Mucosa of descending colon (tissue), 3 donors: ENCODE results near the gene IL11RA. TPM values are rescaled to one million over a fixed set of nuclear protein-coding genes. Genes with fewer than 3 reads are reported as not detected.

Source experiments
- ATAC-seq: fragments of 200-7000 bp; cut with Tn5 transposase; one replicate; pipeline ENCODE4 v1.9.1; 2020; ENCODE audit warnings: mild to moderate bottlenecking, moderate library complexity
- DNase-seq, 3 donors: peaks; one replicate each; pipeline ENCODE4 v3.0.0-alpha.2; 2020
- H3K36me3 ChIP-seq: fragments of 200-600 bp; one replicate; pipeline ENCODE4 v1.8.0; 2021; ENCODE audit warnings: low read depth, mild to moderate bottlenecking
- H3K4me1 ChIP-seq: fragments of 200-600 bp; one replicate; pipeline ENCODE4 v1.8.0; 2021; ENCODE audit warnings: low read depth, mild to moderate bottlenecking
- H3K4me3 ChIP-seq: fragments of 200-600 bp; one replicate; pipeline ENCODE4 v1.8.0; 2021; ENCODE audit warnings: mild to moderate bottlenecking
- H3K9me3 ChIP-seq: fragments of 200-600 bp; one replicate; pipeline ENCODE4 v1.8.0; 2021; ENCODE audit warnings: mild to moderate bottlenecking
- CTCF ChIP-seq: fragments of 200-600 bp; IDR thresholded peaks from one replicate; pipeline ENCODE4 v1.8.0; 2022; ENCODE audit warnings: antibody characterized with exemption, mild to moderate bottlenecking
- intact Hi-C, 2 donors: fragments of 100-400 bp; cut with DNase I in 1 of 2; cut with micrococcal nuclease in 1 of 2; formaldehyde crosslinking; loops; one replicate each; pipeline versions ENCODE4 v1.11.0 to v1.11.1; 2022; cut with DNase I, micrococcal nuclease
- total RNA-seq, 3 donors: library from RNA; stranded (reverse); fragmentation: NEBNext Ultra II Directional in 2 of 3; extraction: Animal tissue kit (Norgen Biotek cat#: 25700) in 2 of 3; gene quantifications; one replicate each; pipeline versions ENCODE4 v1.2.1 to v1.2.4, GENCODE V29; 2021 to 2023
- donor health status: DM: no; HTN: no; CAD: no; lungs with moderate emphysema.
- donor health status: DM: no; HTN: no; CAD: no.
- donor health status: DM: no; HTN: yes; CAD: no.

The IL11RA gene
- total RNA-seq, 3 donors from 2014 or later = 18.8 to 57.4 (median 41.0) TPM

GRCh38 chr9:34675869-34676268, 23.9 kb downstream of the IL11RA start:
- Histone ChIP-seq H3K4me1 (no peaks in the 10 kb centered on the region), H3K36me3 (no peaks in the 10 kb centered on the region), H3K9me3 (no peaks in the 10 kb centered on the region), H3K4me3 (no peak overlapping the region)
- TF ChIP-seq CTCF = no peak
- intact Hi-C loops = no loop called here
- DNase-seq (no peak), ATAC-seq (no peak)

GRCh38 chr9:34684145-34684544, 32.2 kb downstream of the IL11RA start:
- H3K9me3 ChIP-seq = no peaks in the 10 kb centered on the region
- no peaks in the 10 kb centered on the region for H3K36me3 ChIP-seq
- no peak overlapping the region for H3K4me3 ChIP-seq
- no peak for TF ChIP-seq CTCF
- ATAC-seq = no peak
- H3K4me1 ChIP-seq = no peaks in the 10 kb centered on the region
- no peak for DNase-seq
- intact Hi-C loops = no loop called here

GRCh38 chr9:34684816-34685215, 32.8 kb downstream of the IL11RA start:
- intact Hi-C loops = no loop called here
- Histone ChIP-seq H3K4me3 (no peak overlapping the region), H3K36me3 (no peaks in the 10 kb centered on the region), H3K9me3 (no peaks in the 10 kb centered on the region), H3K4me1 (no peaks in the 10 kb centered on the region)
- no peak for ATAC-seq
- no peak for DNase-seq
- TF ChIP-seq CTCF = no peak

- no peak for TF ChIP-seq CTCF
- intact Hi-C loops = no loop called here
- Histone ChIP-seq H3K4me3 (no peak overlapping the region), H3K9me3 (no peaks in the 10 kb centered on the region), H3K4me1 (no peaks in the 10 kb centered on the region), H3K36me3 (no peaks in the 10 kb centered on the region)
- ATAC-seq (no peak), DNase-seq (no peak)
Measured at GRCh38 chr9:34685591-34685990, 33.6 kb downstream of the IL11RA start.

GRCh38 chr9:34686231-34686630, 34.2 kb downstream of the IL11RA start:
- ATAC-seq (no peak), DNase-seq (no peak)
- H3K4me3 ChIP-seq = no peak overlapping the region
- intact Hi-C loops = no loop called here
- no peaks in the 10 kb centered on the region for H3K9me3 ChIP-seq
- no peaks in the 10 kb centered on the region for H3K36me3 ChIP-seq
- H3K4me1 ChIP-seq = no peaks in the 10 kb centered on the region
- TF ChIP-seq CTCF = no peak

- DNase-seq = no peak
- intact Hi-C loops = no loop called here
Measured at GRCh38 chr9:34686732-34687131, 34.7 kb downstream of the IL11RA start.

More at GRCh38 chr9:34686732-34687131, 34.7 kb downstream of the IL11RA start:
- no peak for ATAC-seq
- Histone ChIP-seq H3K4me1 (no peaks in the 10 kb centered on the region), H3K4me3 (no peak overlapping the region), H3K9me3 (no peaks in the 10 kb centered on the region), H3K36me3 (no peaks in the 10 kb centered on the region)
- no peak for TF ChIP-seq CTCF
